ENCODE measurements around the gene NR3C2. TPM values are rescaled to one million over a fixed set of nuclear protein-coding genes. Genes with fewer than 3 reads are reported as not detected.

Gene NR3C2
- total RNA-seq, 1 donor from 2014 or later: 42.3 TPM

DNA sequence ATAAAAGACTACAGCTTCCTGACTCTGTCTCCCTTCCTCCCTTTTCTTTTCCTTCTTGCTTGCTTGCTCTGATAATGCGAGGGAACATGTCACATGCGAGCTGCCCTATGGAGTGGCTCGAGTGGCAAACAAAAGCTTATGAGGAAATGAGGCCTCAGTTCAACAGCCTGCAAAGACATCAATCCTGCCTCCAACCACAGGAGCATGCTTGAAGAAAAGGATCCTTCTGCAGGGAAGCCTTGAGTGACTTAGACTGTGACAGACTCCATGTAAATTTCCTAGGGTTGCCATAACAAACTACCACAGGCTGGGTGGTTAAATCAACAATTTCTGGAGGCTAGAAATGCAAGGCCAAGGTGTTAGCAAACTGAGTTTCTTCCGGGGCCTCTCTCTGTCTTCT, 152.5 kb downstream of the NR3C2 start:
- Histone ChIP-seq H3K27ac (no peak overlapping the region), H3K36me3 (no peaks in the 10 kb centered on the region), H3K9me3 (no peaks in the 10 kb centered on the region), H3K27me3 (no peaks in the 10 kb centered on the region), H3K4me3 (no peak overlapping the region), H3K4me1 (no peaks in the 10 kb centered on the region)
- intact Hi-C loops (cut with DNase I): no loop called here
- TF ChIP-seq, protein P1, sequence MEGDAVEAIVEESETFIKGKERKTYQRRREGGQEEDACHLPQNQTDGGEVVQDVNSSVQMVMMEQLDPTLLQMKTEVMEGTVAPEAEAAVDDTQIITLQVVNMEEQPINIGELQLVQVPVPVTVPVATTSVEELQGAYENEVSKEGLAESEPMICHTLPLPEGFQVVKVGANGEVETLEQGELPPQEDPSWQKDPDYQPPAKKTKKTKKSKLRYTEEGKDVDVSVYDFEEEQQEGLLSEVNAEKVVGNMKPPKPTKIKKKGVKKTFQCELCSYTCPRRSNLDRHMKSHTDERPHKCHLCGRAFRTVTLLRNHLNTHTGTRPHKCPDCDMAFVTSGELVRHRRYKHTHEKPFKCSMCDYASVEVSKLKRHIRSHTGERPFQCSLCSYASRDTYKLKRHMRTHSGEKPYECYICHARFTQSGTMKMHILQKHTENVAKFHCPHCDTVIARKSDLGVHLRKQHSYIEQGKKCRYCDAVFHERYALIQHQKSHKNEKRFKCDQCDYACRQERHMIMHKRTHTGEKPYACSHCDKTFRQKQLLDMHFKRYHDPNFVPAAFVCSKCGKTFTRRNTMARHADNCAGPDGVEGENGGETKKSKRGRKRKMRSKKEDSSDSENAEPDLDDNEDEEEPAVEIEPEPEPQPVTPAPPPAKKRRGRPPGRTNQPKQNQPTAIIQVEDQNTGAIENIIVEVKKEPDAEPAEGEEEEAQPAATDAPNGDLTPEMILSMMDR (IDR thresholded peaks at IDR 0.05): no peak
- no peak for DNase-seq (ENCODE audit: low spot score in 2 of 2)

DNA sequence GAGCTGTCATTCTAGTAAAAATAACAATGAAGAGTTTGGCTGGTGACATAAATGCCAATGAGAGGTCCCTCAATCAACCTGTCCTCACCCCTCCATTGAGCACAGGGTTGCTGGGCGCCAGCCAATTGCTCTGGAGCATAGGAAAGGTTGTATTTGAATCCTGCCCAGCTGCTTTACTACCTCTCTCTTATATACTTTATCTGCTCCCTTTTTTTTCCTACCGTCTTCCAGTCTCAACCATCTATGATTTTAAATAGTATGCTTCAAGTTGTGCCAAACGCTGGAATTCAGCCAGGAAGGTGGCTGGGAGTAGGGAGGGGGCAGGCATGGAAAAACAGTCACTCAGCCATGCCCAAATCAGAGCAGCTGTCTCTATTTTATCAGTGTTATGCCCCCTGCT, 153.8 kb downstream of the NR3C2 start:
- Histone ChIP-seq H3K4me1 (no peaks in the 10 kb centered on the region), H3K27ac (no peak overlapping the region), H3K4me3 (no peak overlapping the region), H3K27me3 (no peaks in the 10 kb centered on the region), H3K36me3 (no peaks in the 10 kb centered on the region), H3K9me3 (no peaks in the 10 kb centered on the region)
- intact Hi-C loops (cut with DNase I): no loop called here
- TF ChIP-seq, protein P1 (IDR thresholded peaks at IDR 0.05): no peak
- DNase-seq (ENCODE audit: low spot score in 2 of 2): no peak

DNA sequence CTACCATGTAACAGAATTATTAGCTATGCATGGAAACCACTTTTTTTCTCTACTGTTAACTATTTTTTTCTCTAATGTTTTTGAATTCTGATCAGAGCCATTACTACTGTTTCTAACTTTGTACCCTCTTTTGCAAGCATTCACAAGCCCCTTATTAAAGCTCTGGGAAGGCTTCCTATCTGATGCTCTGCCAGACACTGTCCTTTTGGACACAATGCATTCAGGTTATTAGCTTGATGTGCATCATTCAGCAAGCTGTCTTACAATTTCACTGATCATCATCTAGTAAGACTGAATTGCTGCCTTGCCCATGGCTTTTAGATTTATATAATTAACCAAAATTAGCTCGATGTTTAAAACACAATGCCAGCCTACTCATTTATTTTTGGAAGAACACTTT, 155.1 kb downstream of the NR3C2 start:
- no peaks in the 10 kb centered on the region for H3K9me3 ChIP-seq
- H3K4me3 ChIP-seq: no peak overlapping the region
- DNase-seq (ENCODE audit: low spot score in 2 of 2): no peak
- no peaks in the 10 kb centered on the region for H3K27me3 ChIP-seq
- peaks cover 0 to 4% of the 10 kb centered on the region in 2 donors for H3K4me1 ChIP-seq
- intact Hi-C loops (cut with DNase I): no loop called here
- TF ChIP-seq, protein P1 (IDR thresholded peaks at IDR 0.05): no peak
- H3K36me3 ChIP-seq: no peaks in the 10 kb centered on the region
- H3K27ac ChIP-seq: no peak overlapping the region

DNA sequence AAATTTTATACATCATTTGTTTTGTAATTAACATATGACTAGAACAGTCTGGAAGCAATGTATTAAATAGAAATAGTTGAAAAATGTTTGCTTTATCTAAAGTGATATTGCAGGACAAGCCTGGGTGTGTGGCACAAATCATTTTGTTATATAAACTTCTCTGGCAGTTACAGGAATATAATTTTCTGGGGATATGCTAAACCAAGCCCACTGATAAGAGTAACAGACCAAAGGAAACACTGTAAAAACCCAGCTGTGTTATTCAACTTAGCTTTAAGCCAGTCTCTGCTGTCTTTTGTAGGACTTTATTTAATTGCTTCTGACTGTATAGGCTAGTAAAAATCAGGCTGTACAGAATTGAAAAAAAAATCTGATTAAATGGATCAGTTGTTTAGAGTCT, 156.2 kb downstream of the NR3C2 start:
- intact Hi-C loops (cut with DNase I): no loop called here
- DNase-seq (ENCODE audit: low spot score in 2 of 2): no peak
- Histone ChIP-seq H3K9me3 (no peaks in the 10 kb centered on the region), H3K36me3 (no peaks in the 10 kb centered on the region), H3K4me1 (peaks cover 0 to 4% of the 10 kb centered on the region in 2 donors), H3K4me3 (no peak overlapping the region), H3K27ac (no peak overlapping the region), H3K27me3 (no peaks in the 10 kb centered on the region)
- TF ChIP-seq, protein P1 (IDR thresholded peaks at IDR 0.05): no peak

DNA sequence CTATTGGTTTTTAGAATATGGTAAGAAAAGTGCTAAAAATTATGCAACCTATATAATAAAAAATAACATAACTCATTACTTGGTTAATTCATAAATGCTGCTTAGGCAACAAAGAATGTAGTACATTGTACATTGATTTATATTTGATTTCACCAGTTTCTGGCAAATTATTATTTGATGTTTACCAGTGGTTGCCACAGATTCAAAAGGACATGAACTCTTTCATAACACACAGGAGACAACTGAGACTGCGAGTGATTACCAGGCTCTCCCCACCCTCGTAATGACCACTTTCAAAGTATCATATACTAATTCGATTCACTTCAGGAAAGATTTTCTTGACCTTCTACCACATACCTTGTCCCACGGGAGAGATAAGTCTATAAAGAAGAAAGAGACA, 158.5 kb downstream of the NR3C2 start:
- H3K4me1 ChIP-seq: peaks cover 0 to 4% of the 10 kb centered on the region in 2 donors

More for the DNA sequence above, 158.5 kb downstream of the NR3C2 start:
- Histone ChIP-seq H3K27ac (no peak overlapping the region), H3K27me3 (no peaks in the 10 kb centered on the region), H3K36me3 (no peaks in the 10 kb centered on the region), H3K4me3 (no peak overlapping the region), H3K9me3 (no peaks in the 10 kb centered on the region)
- TF ChIP-seq, protein P1 (IDR thresholded peaks at IDR 0.05): no peak
- no peak for DNase-seq (ENCODE audit: low spot score in 2 of 2)
- intact Hi-C loops (cut with DNase I): no loop called here

Data from ascending aorta (tissue), 2 donors.